Ovary (tissue), 9 donors: ENCODE measurements around the gene SNORC. TPM values are rescaled to one million over a fixed set of nuclear protein-coding genes. Genes with fewer than 3 reads are reported as not detected.

Experiments used
- DNase-seq, 5 donors: peaks; one replicate each; pipeline ENCODE4 v3.0.0-alpha.2; 2019 to 2020
- H3K27ac ChIP-seq, 2 donors: fragments of 200-600 bp; one replicate each; pipeline versions ENCODE4 v1.5.1 to v1.8.0; 2019 to 2022
- H3K27me3 ChIP-seq: fragments of 200-600 bp; one replicate; pipeline ENCODE4 v1.8.0; 2022
- H3K36me3 ChIP-seq: fragments of 200-600 bp; sonication (generic); one replicate; pipeline ENCODE4 v1.5.1; 2019
- H3K4me1 ChIP-seq: one replicate; pipeline ENCODE4 v1.8.1; 2013; ENCODE audit warnings: mild to moderate bottlenecking, moderate library complexity; ENCODE audit not compliant: insufficient read depth
- H3K4me3 ChIP-seq: fragments of 200-600 bp; sonication (generic); one replicate; pipeline ENCODE4 v1.5.1; 2017
- H3K9me3 ChIP-seq, 2 donors: fragments of 200-600 bp in 1 of 2; sonication (generic) in 1 of 2; one replicate each; pipeline versions ENCODE4 v1.5.1 to v1.8.1; 2013 to 2019; ENCODE audit warnings: mild to moderate bottlenecking in 1 of 2, moderate library complexity in 1 of 2
- CTCF ChIP-seq, 3 donors: fragments of 450-650 bp in 2 of 3; fragments of 200-600 bp in 1 of 3; IDR thresholded peaks; one replicate each; pipeline versions ENCODE4 v1.5.1 to v1.8.0; 2016 to 2022; ENCODE audit warnings: antibody characterized with exemption in 3 of 3, mild to moderate bottlenecking in 1 of 3
- EP300 ChIP-seq: sonication (generic); formaldehyde crosslinking; IDR thresholded peaks from one replicate; pipeline ENCODE4 v1.6.1; 2017; ENCODE audit warnings: antibody characterized with exemption
- POLR2A ChIP-seq: fragments of 450-650 bp; IDR thresholded peaks from one replicate; pipeline ENCODE4 v1.6.1; 2017; ENCODE audit warnings: antibody characterized with exemption, mild to moderate bottlenecking, moderate library complexity
- WGBS, 3 donors: extraction: QIAGEN DNeasy Blood & Tissue Kit in 1 of 3; methylation state at CpG; one replicate each; pipeline versions ENCODE4 v1.1.5 to v1.1.7; 2013 to 2017; 5-methylcytosine and 5-hydroxymethylcytosine counted together
- intact Hi-C, 4 donors: fragments of 100-400 bp; cut with DNase I; formaldehyde crosslinking; loops; one replicate each; pipeline versions ENCODE4 v1.11.0 to v1.15.1; 2022 to 2023
- polyA plus RNA-seq, 2 donors: library from polyadenylated mRNA; stranded (reverse); fragments of 200-250 nt in 1 of 2; fragments of 350-450 nt in 1 of 2; fragmentation: Illumina TruSeq in 1 of 2; extraction: RNeasy Lipid Tissue Mini Kit (QIAGEN cat#74804) in 1 of 2; gene quantifications; one replicate each; pipeline ENCODE4 v1.2.3, GENCODE V29; 2013 to 2014
- total RNA-seq, 7 donors: library from RNA; depleted of rRNA in 2 of 7; stranded (reverse); fragments of >200 nt in 2 of 7; fragmentation: NEBNext Ultra II Directional in 3 of 7; extraction: Animal tissue kit (Norgen Biotek cat#: 25700) in 3 of 7; gene quantifications; one replicate each; pipeline versions ENCODE4 v1.1.0 to v1.2.4, GENCODE V29; 2016 to 2023
- donor health status: DM: no; HTN: no; CAD: no; lungs with moderate emphysema.
- donor health status: DM: no; HTN: no; CAD: no.
- donor health status: Bipolar disorder and iron deficiency.
- donor health status: DM: yes; HTN: yes; CAD: no.
- donor health status: DM: no; HTN: no; CAD: no.
- donor health status: DM: yes; HTN: yes; CAD: no.

SNORC gene
- total and polyA plus RNA-seq, 9 donors: 0.10 to 2.9 (median 1.1) TPM

DNA sequence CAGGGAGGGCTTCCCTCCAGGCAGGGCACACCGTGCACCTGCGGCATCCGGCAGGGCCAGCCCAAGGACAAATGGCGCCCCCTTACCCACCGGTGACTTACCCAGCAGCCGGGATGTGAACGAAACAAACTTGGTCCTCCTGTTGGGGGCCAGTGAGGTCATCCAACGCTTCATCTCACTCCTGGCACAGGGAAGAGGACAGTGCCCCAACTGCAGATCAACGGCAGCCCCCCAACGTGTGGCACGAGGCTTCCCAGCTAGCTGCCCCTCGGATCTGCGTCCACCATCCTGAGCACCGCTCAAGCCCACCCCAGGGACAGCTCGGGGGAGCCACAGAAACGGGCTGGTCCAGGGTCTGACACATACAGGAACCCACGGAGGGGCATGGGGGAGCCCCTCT is 12.0 kb downstream of the SNORC start:
- Histone ChIP-seq H3K4me1 (no peaks in the 10 kb centered on the region), H3K27ac (no peak overlapping the region), H3K4me3 (no peak overlapping the region), H3K9me3 (no peaks in the 10 kb centered on the region), H3K36me3 (no peaks in the 10 kb centered on the region), H3K27me3 (no peaks in the 10 kb centered on the region)
- no peak for TF ChIP-seq POLR2A
- no peak for TF ChIP-seq EP300
- DNase-seq: no peak
- intact Hi-C loops: no loop called here
- 90 to 94% (median 90%) methylated on average over 13 to 17 of the region's 17 CpGs for WGBS, 3 donors

DNA sequence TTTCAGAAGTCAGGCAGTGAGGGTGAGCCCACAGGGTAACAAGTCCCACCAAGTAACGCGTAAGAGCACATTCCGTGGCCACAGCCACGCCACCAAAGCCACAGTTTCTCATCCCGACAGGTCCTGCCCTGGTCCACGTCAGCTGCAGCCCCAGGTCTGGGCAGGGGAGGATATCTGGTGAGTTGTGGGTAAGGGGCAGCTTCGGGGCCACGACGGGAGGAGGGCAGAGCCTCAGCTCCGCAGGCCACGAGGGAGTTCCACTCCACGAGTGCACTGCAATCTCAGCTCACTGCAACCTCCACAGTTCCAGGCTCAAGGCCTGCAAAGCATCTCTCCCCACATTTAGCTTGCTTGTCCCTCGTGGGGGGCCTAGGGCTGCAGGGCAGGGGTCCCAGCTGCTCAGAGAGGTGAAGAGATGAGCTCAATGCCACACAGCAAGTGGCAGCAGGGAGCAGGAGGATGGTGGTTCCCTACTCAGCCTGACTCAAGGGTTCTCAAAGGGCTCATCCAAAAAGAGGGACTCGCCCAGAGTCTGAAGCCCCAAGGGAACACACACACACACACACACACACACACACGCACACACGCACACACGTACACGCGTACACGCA is 12.5 kb downstream of the SNORC start:
- Histone ChIP-seq H3K27me3 (no peaks in the 10 kb centered on the region), H3K36me3 (no peaks in the 10 kb centered on the region), H3K4me1 (no peaks in the 10 kb centered on the region), H3K4me3 (no peak overlapping the region), H3K27ac (no peak overlapping the region), H3K9me3 (no peaks in the 10 kb centered on the region)
- peak in 1 of 5 donors; percentile 1 for DNase-seq
- intact Hi-C loops: no loop called here
- TF ChIP-seq EP300 (no peak), POLR2A (no peak), CTCF (IDR thresholded peaks at IDR 0.05) (no peak)
- 89 to 93% (median 91%) methylated on average over 20 of the region's 20 CpGs for WGBS, 3 donors

DNA sequence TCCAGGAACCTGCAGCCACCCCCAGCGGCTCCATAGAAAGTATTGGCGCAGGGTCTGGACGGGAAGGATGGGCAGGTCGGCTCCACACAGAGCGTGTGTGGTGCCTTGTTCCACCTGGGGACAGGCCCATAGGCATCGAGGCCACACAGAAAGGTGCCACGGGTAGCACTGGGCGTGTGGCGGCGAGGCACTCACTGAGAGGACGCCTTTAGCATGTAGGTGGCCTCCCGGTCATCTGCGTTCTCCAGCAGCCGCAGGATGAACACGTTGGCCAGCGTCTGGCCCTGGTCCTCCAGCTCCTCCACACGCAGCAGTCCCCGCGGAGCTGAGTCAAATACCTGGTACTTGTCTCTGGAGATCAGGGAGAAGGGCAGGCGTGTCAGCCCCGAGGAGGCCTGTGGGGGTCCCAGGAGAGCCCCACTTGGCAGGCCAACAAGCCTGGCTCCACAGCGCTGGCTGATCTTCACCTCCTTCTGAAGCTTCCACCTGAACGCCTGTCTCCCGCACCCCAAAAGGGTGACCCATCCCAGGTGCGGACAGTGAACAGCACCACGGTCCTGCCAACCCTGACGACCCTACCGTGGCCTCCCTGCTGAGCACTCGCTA is 13.2 kb downstream of the SNORC start:
- Histone ChIP-seq H3K4me1 (no peaks in the 10 kb centered on the region), H3K27me3 (no peaks in the 10 kb centered on the region), H3K27ac (no peak overlapping the region), H3K36me3 (no peaks in the 10 kb centered on the region), H3K4me3 (no peak overlapping the region), H3K9me3 (no peaks in the 10 kb centered on the region)
- intact Hi-C loops: no loop called here
- 82 to 90% (median 90%) methylated on average over 29 of the region's 29 CpGs for WGBS, 3 donors
- no peak for TF ChIP-seq CTCF (IDR thresholded peaks at IDR 0.05)
- TF ChIP-seq EP300: no peak
- TF ChIP-seq POLR2A: no peak
- peak in 1 of 5 donors; percentile 12 for DNase-seq

- WGBS, 3 donors: 70 to 86% (median 74%) methylated on average over 11 of the region's 11 CpGs
- DNase-seq: peak in 2 of 5 donors; percentile 3 to 6
- TF ChIP-seq EP300: no peak
- no peak for TF ChIP-seq POLR2A
- TF ChIP-seq CTCF (IDR thresholded peaks at IDR 0.05): no peak
- no peak overlapping the region for H3K4me3 ChIP-seq
- H3K36me3 ChIP-seq: no peaks in the 10 kb centered on the region
- no peak overlapping the region for H3K27ac ChIP-seq
- no peaks in the 10 kb centered on the region for H3K9me3 ChIP-seq
- no peaks in the 10 kb centered on the region for H3K27me3 ChIP-seq
- no peaks in the 10 kb centered on the region for H3K4me1 ChIP-seq
- intact Hi-C loops: no loop called here
Measured at GRCh38 chr2:232884001-232884421, 13.9 kb downstream of the SNORC start.
